Stimulated activated CD8-positive, alpha-beta memory T cell treated with anti-CD3 and anti-CD28 coated beads, Interleukin-2, amount 100 ng/mL, for 1 hour (primary cell): ENCODE data around the gene GPHA2.
A peak's percentile ranks its signal among the peaks of the same experiment; 100 is the strongest.
"Not testable (repeated sequence)": the region's sequence is repeated elsewhere in the genome, so short reads cannot be mapped to it uniquely, and the experiment has no call there.

Experiments used
- DNase-seq, 2 donors: peaks; one replicate each; pipeline ENCODE4 v3.0.0-alpha.2; 2020; ENCODE audit warnings: low read depth in 2 of 2

The GPHA2 gene

GRCh38 chr11:64935359-64936081 is at the start of gene GPHA2:
Gene GPHA2, minus strand, starts transcription at chr11:64935893. Its CDS starts 433 bp downstream, at chr11:64935460.
- no peak for DNase-seq

GRCh38 chr11:64983339-64983738 is 47.6 kb upstream of the GPHA2 start:
- not testable (repeated sequence) for DNase-seq

GRCh38 chr11:64976651-64977050 is 41.0 kb upstream of the GPHA2 start:
- DNase-seq = no peak

GRCh38 chr11:64974124-64974523 is 38.4 kb upstream of the GPHA2 start:
- no peak for DNase-seq

GRCh38 chr11:64971421-64972233 is 35.9 kb upstream of the GPHA2 start, which contains the start of gene MAJIN:
Gene MAJIN, minus strand, starts transcription at chr11:64972108. Its CDS starts 12,703 bp downstream, at chr11:64959405.
- DNase-seq = peak; percentile 72 to 86

GRCh38 chr11:64970731-64971151 is 35.0 kb upstream of the GPHA2 start:
- no peak for DNase-seq

GRCh38 chr11:64969209-64969608 is 33.5 kb upstream of the GPHA2 start:
- no peak for DNase-seq

GRCh38 chr11:64967375-64967774 is 31.7 kb upstream of the GPHA2 start:
- DNase-seq = no peak

GRCh38 chr11:64963072-64963631 is 27.5 kb upstream of the GPHA2 start:
- DNase-seq = no peak

GRCh38 chr11:64960719-64961118 is 25.0 kb upstream of the GPHA2 start:
- DNase-seq = no peak

GRCh38 chr11:64959498-64959897 is 23.8 kb upstream of the GPHA2 start:
- DNase-seq = no peak

- DNase-seq = no peak
These were observed 18.5 kb upstream of the GPHA2 start for GRCh38 chr11:64954201-64954600.

- no peak for DNase-seq
These were observed 15.8 kb upstream of the GPHA2 start for GRCh38 chr11:64951529-64951928.

- no peak for DNase-seq
These were observed 11.6 kb upstream of the GPHA2 start for GRCh38 chr11:64947208-64947814.

- no peak for DNase-seq
These were observed 846 bp upstream of the GPHA2 start for GRCh38 chr11:64936539-64936938.

- DNase-seq = no peak
These were observed 873 bp downstream of the GPHA2 start for GRCh38 chr11:64934682-64935358.

GRCh38 chr11:64933935-64934681 is 1.6 kb downstream of the GPHA2 start:
- no peak for DNase-seq

- no peak for DNase-seq
These were observed 2.3 kb downstream of the GPHA2 start for GRCh38 chr11:64933213-64933934.

- no peak for DNase-seq
These were observed 3.4 kb downstream of the GPHA2 start for GRCh38 chr11:64932324-64932723.

- DNase-seq = no peak
These were observed 4.4 kb downstream of the GPHA2 start for GRCh38 chr11:64931290-64931689.
